H9 (cell line): Measurements from ENCODE around the gene KCNMB4. TPM values are rescaled to one million over a fixed set of nuclear protein-coding genes. Genes with fewer than 3 reads are reported as not detected.

Source experiments
- DNase-seq: peaks from one replicate; pipeline ENCODE4 v3.0.0-alpha.2; 2017
- H2AFZ ChIP-seq: one replicate; pipeline ENCODE4 v1.6.1; 2013; ENCODE audit warnings: mild to moderate bottlenecking, low read length, control low read depth, moderate library complexity
- H2AK5ac ChIP-seq: 2 replicates; pipeline ENCODE4 v1.6.1; 2013; ENCODE audit warnings: low read length, control low read depth, mixed read lengths; ENCODE audit not compliant: insufficient read length
- H2BK120ac ChIP-seq: one replicate; pipeline ENCODE4 v1.6.1; 2013; ENCODE audit warnings: low read depth, mild to moderate bottlenecking, low read length, control low read depth, inconsistent platforms; ENCODE audit not compliant: poor library complexity, severe bottlenecking
- H2BK12ac ChIP-seq: 2 replicates; pipeline ENCODE4 v1.6.1; 2013; ENCODE audit warnings: low read length, control low read depth, mixed read lengths, low read depth; ENCODE audit not compliant: insufficient read length
- H2BK15ac ChIP-seq: 2 replicates; pipeline ENCODE4 v1.6.1; 2013; ENCODE audit warnings: low read depth, low read length, control low read depth
- H2BK20ac ChIP-seq: one replicate; pipeline ENCODE4 v1.6.1; 2013; ENCODE audit warnings: low read depth, mild to moderate bottlenecking, low read length, control low read depth, inconsistent platforms; ENCODE audit not compliant: poor library complexity, severe bottlenecking
- H2BK5ac ChIP-seq: 2 replicates; pipeline ENCODE4 v1.6.1; 2013; ENCODE audit warnings: low read length, control low read depth, mixed read lengths; ENCODE audit not compliant: insufficient read length
- H3K14ac ChIP-seq: 2 replicates; pipeline ENCODE4 v1.6.1; 2013; ENCODE audit warnings: low read length, control low read depth; ENCODE audit not compliant: insufficient read depth
- H3K18ac ChIP-seq: 2 replicates; pipeline ENCODE4 v1.6.1; 2013; ENCODE audit warnings: low read depth, mild to moderate bottlenecking, mixed read lengths, low read length, control low read depth; ENCODE audit not compliant: insufficient read length
- H3K23ac ChIP-seq: 2 replicates; pipeline ENCODE4 v1.6.1; 2013; ENCODE audit warnings: low read length, control low read depth, mixed read lengths, low read depth; ENCODE audit not compliant: insufficient read length
- H3K23me2 ChIP-seq: 2 replicates; pipeline ENCODE4 v1.6.1; 2013; ENCODE audit warnings: low read depth, mild to moderate bottlenecking, mixed read lengths, low read length, control low read depth; ENCODE audit not compliant: insufficient read length, poor library complexity, severe bottlenecking
- H3K27ac ChIP-seq: 2 replicates; pipeline ENCODE4 v1.5.1; 2013; ENCODE audit warnings: low read length, control low read depth, mixed read lengths, low read depth; ENCODE audit not compliant: insufficient read length
- H3K27me3 ChIP-seq: 2 replicates; pipeline ENCODE4 v1.6.1; 2013; ENCODE audit warnings: low read length, control low read depth, inconsistent platforms; ENCODE audit not compliant: insufficient read depth
- H3K4ac ChIP-seq: 2 replicates; pipeline ENCODE4 v1.6.1; 2013; ENCODE audit warnings: low read depth, mild to moderate bottlenecking, control low read depth, inconsistent platforms, low read length, moderate library complexity
- H3K4me1 ChIP-seq: 2 replicates; pipeline ENCODE4 v1.6.1; 2013; ENCODE audit warnings: low read length, control low read depth, inconsistent platforms; ENCODE audit not compliant: insufficient read depth
- H3K4me2 ChIP-seq: 2 replicates; pipeline ENCODE4 v1.6.1; 2013; ENCODE audit warnings: low read length, control low read depth, mixed read lengths; ENCODE audit not compliant: insufficient read length, insufficient read depth
- H3K56ac ChIP-seq: 2 replicates; pipeline ENCODE4 v1.6.1; 2013; ENCODE audit warnings: low read depth, mild to moderate bottlenecking, mixed read lengths, low read length, control low read depth; ENCODE audit not compliant: insufficient read length
- H3K79me1 ChIP-seq: 2 replicates; pipeline ENCODE4 v1.6.1; 2013; ENCODE audit warnings: low read depth, mild to moderate bottlenecking, moderate library complexity, low read length, control low read depth, inconsistent platforms; ENCODE audit not compliant: insufficient read depth, poor library complexity, severe bottlenecking
- H3K79me2 ChIP-seq: 2 replicates; pipeline ENCODE4 v1.6.1; 2013; ENCODE audit warnings: low read length, control low read depth, inconsistent platforms; ENCODE audit not compliant: insufficient read depth
- H3K9ac ChIP-seq: 2 replicates; pipeline ENCODE4 v1.6.1; 2013; ENCODE audit warnings: low read length, control low read depth, mixed read lengths; ENCODE audit not compliant: insufficient read length; ENCODE audit errors: extremely low read depth
- H3K9me3 ChIP-seq: one replicate; pipeline ENCODE4 v1.6.1; 2013; ENCODE audit warnings: low read depth, low read length, inconsistent platforms; ENCODE audit not compliant: control insufficient read depth
- H3T11ph ChIP-seq: one replicate; pipeline ENCODE4 v1.6.1; 2013; ENCODE audit warnings: mild to moderate bottlenecking, low read length, control low read depth, inconsistent platforms
- H4K20me1 ChIP-seq: one replicate; pipeline ENCODE4 v1.6.1; 2013; ENCODE audit not compliant: control insufficient read depth, insufficient read length, insufficient read depth
- H4K5ac ChIP-seq: 2 replicates; pipeline ENCODE4 v1.6.1; 2013; ENCODE audit warnings: low read depth, mild to moderate bottlenecking, mixed read lengths, low read length, control low read depth; ENCODE audit not compliant: insufficient read length
- H4K8ac ChIP-seq: replicated peaks from 2 replicates; pipeline ENCODE4 v1.6.1; 2013; ENCODE audit warnings: low read length, control low read depth, mixed read lengths, low read depth; ENCODE audit not compliant: insufficient read length
- H4K91ac ChIP-seq: 2 replicates; pipeline ENCODE4 v1.6.1; 2013; ENCODE audit warnings: low read depth, mild to moderate bottlenecking, moderate library complexity, mixed read lengths, low read length, control low read depth; ENCODE audit not compliant: insufficient read length
- H3K27ac Mint-ChIP-seq, 3 experiments: 2 replicates in 2 of 3; 3 replicates in 1 of 3; pipeline ENCODE4 v1.8.0; 2020 to 2021; ENCODE audit warnings: mixed read lengths in 3 of 3, mild to moderate bottlenecking in 1 of 3, moderate library complexity in 1 of 3
- H3K27me3 Mint-ChIP-seq: 2 replicates; pipeline ENCODE4 v1.8.0; 2021; ENCODE audit warnings: low read depth, mild to moderate bottlenecking, moderate library complexity, mixed read lengths
- H3K36me3 Mint-ChIP-seq, 3 experiments: 2 replicates in 2 of 3; 3 replicates in 1 of 3; pipeline ENCODE4 v1.8.0; 2020 to 2021; ENCODE audit warnings: low read depth in 3 of 3, mixed read lengths in 3 of 3; ENCODE audit not compliant: insufficient read depth in 1 of 3
- H3K4me1 Mint-ChIP-seq, 2 experiments: 2 replicates each; pipeline ENCODE4 v1.8.0; 2020; ENCODE audit warnings: mixed read lengths in 2 of 2
- H3K4me3 Mint-ChIP-seq, 2 experiments: 2 replicates in 1 of 2; 3 replicates in 1 of 2; pipeline ENCODE4 v1.8.0; 2020 to 2021; ENCODE audit warnings: mild to moderate bottlenecking in 2 of 2, mixed read lengths in 2 of 2, moderate library complexity in 1 of 2
- H3K9me3 Mint-ChIP-seq, 2 experiments: 2 replicates in 1 of 2; 3 replicates in 1 of 2; pipeline ENCODE4 v1.8.0; 2020; ENCODE audit warnings: mild to moderate bottlenecking in 2 of 2, mixed read lengths in 2 of 2, moderate library complexity in 1 of 2
- WGBS: extraction: QIAGEN DNeasy Blood & Tissue Kit; methylation state at CpG from one replicate; pipeline ENCODE4 v1.1.7; 2013; ENCODE audit warnings: missing lambda C conversion rate, low lambda C conversion rate, mixed read lengths; ENCODE audit not compliant: insufficient read length; ENCODE audit errors: extremely low coverage; 5-methylcytosine and 5-hydroxymethylcytosine counted together
- total RNA-seq: library from RNA; stranded (reverse); gene quantifications from 2 replicates; pipeline ENCODE4 v1.2.1, GENCODE V29; 2021
- TF ChIP-seq, protein P1 (sequence below): fragments of 200-600 bp; sonication (generic); conservative IDR thresholded peaks from 3 replicates; pipeline ENCODE4 v1.8.0; 2021; ENCODE audit warnings: antibody characterized with exemption, mild to moderate bottlenecking

KCNMB4 gene
- total RNA-seq, 1 experiment from 2014 or later, result 16.2 TPM

DNA sequence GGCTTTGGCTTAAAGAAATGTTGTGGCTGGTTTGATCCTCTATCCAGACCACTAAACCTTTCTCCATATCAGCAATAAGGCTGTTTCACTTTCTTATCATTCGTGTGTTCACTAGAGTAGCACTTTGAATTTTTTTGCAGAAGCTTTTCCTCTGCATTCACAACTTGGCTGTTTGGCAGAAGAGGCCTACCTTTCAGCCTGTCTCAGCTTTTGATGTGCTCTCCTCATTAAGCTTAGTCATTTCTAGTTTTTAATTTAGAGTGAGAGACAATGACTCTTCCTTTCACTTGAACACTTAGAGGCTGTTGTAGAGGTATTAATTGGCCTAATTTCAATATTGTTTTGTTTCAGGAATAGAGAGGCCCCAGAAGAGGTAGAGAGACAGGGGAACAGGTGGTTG is 13.8 kb downstream of the KCNMB4 start:
- Histone ChIP-seq H4K8ac (no peak overlapping the region), H4K20me1 (no peaks in the 10 kb centered on the region), H3K27ac (no peak overlapping the region), H3K56ac (no peak overlapping the region), H3K18ac (no peak overlapping the region), H3K9me3 (no peaks in the 10 kb centered on the region), H3K27me3 (no peaks in the 10 kb centered on the region), H2BK120ac (no peak overlapping the region), H3K79me2 (no peaks in the 10 kb centered on the region; the same call in 1 of the 2 replicates), H4K91ac (no peak overlapping the region), H4K5ac (no peak overlapping the region), H3K23ac (no peak overlapping the region), H3K4me2 (no peak overlapping the region), H3K9ac (no peak overlapping the region), H2BK20ac (no peak overlapping the region), H3T11ph (no peak overlapping the region), H2BK5ac (no peak overlapping the region), H2AFZ (no peak overlapping the region), H2AK5ac (no peak overlapping the region), H3K79me1 (peaks cover 4% of the 10 kb centered on the region), H3K4ac (no peak overlapping the region), H3K4me1 (no peaks in the 10 kb centered on the region; the same call in 1 of the 2 replicates), H3K23me2 (no peaks in the 10 kb centered on the region), H3K14ac (no peak overlapping the region), H2BK12ac (no peak overlapping the region), H2BK15ac (no peak overlapping the region)
- Mint-ChIP-seq H3K4me1 (peaks cover 10 to 14% of the 10 kb centered on the region in 2 experiments), H3K9me3 (peaks cover 9 to 18% of the 10 kb centered on the region in 2 experiments; a peak in 4 of 5 replicates), H3K4me3 (no peak overlapping the region), H3K36me3 (peaks cover 34 to 45% (median 41%) of the 10 kb centered on the region in 3 experiments), H3K27me3 (no peaks in the 10 kb centered on the region), H3K27ac (no peak overlapping the region)
- no CpG with 5 or more reads among the region's 1 CpG for WGBS
- no peak for DNase-seq
- TF ChIP-seq, protein P1, sequence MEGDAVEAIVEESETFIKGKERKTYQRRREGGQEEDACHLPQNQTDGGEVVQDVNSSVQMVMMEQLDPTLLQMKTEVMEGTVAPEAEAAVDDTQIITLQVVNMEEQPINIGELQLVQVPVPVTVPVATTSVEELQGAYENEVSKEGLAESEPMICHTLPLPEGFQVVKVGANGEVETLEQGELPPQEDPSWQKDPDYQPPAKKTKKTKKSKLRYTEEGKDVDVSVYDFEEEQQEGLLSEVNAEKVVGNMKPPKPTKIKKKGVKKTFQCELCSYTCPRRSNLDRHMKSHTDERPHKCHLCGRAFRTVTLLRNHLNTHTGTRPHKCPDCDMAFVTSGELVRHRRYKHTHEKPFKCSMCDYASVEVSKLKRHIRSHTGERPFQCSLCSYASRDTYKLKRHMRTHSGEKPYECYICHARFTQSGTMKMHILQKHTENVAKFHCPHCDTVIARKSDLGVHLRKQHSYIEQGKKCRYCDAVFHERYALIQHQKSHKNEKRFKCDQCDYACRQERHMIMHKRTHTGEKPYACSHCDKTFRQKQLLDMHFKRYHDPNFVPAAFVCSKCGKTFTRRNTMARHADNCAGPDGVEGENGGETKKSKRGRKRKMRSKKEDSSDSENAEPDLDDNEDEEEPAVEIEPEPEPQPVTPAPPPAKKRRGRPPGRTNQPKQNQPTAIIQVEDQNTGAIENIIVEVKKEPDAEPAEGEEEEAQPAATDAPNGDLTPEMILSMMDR, result no peak
